CD14-positive monocyte (primary cell): ENCODE measurements around the gene WDR49. TPM values are rescaled to one million over a fixed set of nuclear protein-coding genes. Genes with fewer than 3 reads are reported as not detected.

ENCODE experiments used
- DNase-seq, 3 donors: peaks; one replicate each; pipeline ENCODE4 v3.0.0-alpha.2; 2011 to 2022
- H2AFZ ChIP-seq: 2 replicates; pipeline ENCODE4 v1.6.0; 2012; ENCODE audit warnings: mild to moderate bottlenecking, low read depth, low read length, inconsistent platforms; ENCODE audit not compliant: insufficient read depth, poor library complexity, severe bottlenecking
- H3K27ac ChIP-seq, 2 donors: 1 replicate in 1 of 2; 2 replicates in 1 of 2; pipeline ENCODE4 v1.5.1; 2012 to 2013; ENCODE audit warnings: low read length in 2 of 2, control low read depth in 1 of 2, inconsistent platforms in 1 of 2, low read depth in 1 of 2, mild to moderate bottlenecking in 1 of 2
- H3K27me3 ChIP-seq, 2 donors: one replicate each; pipeline versions ENCODE4 v1.6.0 to v1.6.1; 2011 to 2013; ENCODE audit warnings: low read length in 2 of 2; ENCODE audit not compliant: control insufficient read depth in 2 of 2, insufficient read depth in 2 of 2
- H3K36me3 ChIP-seq, 2 donors: replicated peaks in 1 of 2; 1 replicate in 1 of 2; 2 replicates in 1 of 2; pipeline versions ENCODE4 v1.5.1 to v1.6.1; 2012 to 2013; ENCODE audit warnings: low read length in 2 of 2, control low read depth in 1 of 2, inconsistent platforms in 1 of 2, mild to moderate bottlenecking in 1 of 2; ENCODE audit not compliant: insufficient read depth in 2 of 2, control insufficient read depth in 1 of 2
- H3K4me1 ChIP-seq, 2 donors: 1 replicate in 1 of 2; 2 replicates in 1 of 2; pipeline versions ENCODE4 v1.5.1 to v1.6.1; 2012 to 2013; ENCODE audit warnings: low read length in 2 of 2, control low read depth in 1 of 2, inconsistent platforms in 1 of 2, mild to moderate bottlenecking in 1 of 2, moderate library complexity in 1 of 2; ENCODE audit not compliant: insufficient read depth in 2 of 2, control insufficient read depth in 1 of 2
- H3K4me2 ChIP-seq: replicated peaks from 2 replicates; pipeline ENCODE3; 2012; ENCODE audit warnings: low read length, moderate library complexity, mild to moderate bottlenecking; ENCODE audit not compliant: poor library complexity, severe bottlenecking; ENCODE audit errors: extremely low read depth
- H3K4me3 ChIP-seq, 3 experiments: fragments of 200-600 bp in 1 of 3; sonication (generic) in 1 of 3; replicated peaks in 1 of 3; 1 replicate in 2 of 3; 2 replicates in 1 of 3; pipeline ENCODE4 v1.5.1; 2011 to 2013; ENCODE audit warnings: low read length in 3 of 3, mild to moderate bottlenecking in 3 of 3, control low read depth in 2 of 3, low read depth in 2 of 3, inconsistent platforms in 1 of 3, moderate library complexity in 1 of 3
- H3K79me2 ChIP-seq: 2 replicates; pipeline ENCODE4 v1.6.0; 2012; ENCODE audit warnings: mild to moderate bottlenecking, control low read depth, inconsistent platforms, low read length, moderate library complexity; ENCODE audit not compliant: insufficient read depth
- H3K9ac ChIP-seq: 2 replicates; pipeline ENCODE4 v1.6.0; 2017; ENCODE audit warnings: low read length, mild to moderate bottlenecking; ENCODE audit not compliant: insufficient read depth, poor library complexity, severe bottlenecking
- H3K9me3 ChIP-seq, 2 donors: replicated peaks in 1 of 2; 1 replicate in 1 of 2; 2 replicates in 1 of 2; pipeline versions ENCODE4 v1.5.1 to v1.6.1; 2012 to 2013; ENCODE audit warnings: low read length in 2 of 2, control low read depth in 1 of 2; ENCODE audit not compliant: control insufficient read depth in 1 of 2, insufficient read depth in 1 of 2
- H4K20me1 ChIP-seq: 2 replicates; pipeline ENCODE4 v1.6.0; 2012; ENCODE audit warnings: mild to moderate bottlenecking, low read length, control low read depth, moderate library complexity; ENCODE audit not compliant: insufficient read depth
- H3K27ac Mint-ChIP-seq, 7 donors: one replicate each; pipeline ENCODE4 v1.8.0; 2020; ENCODE audit warnings: mild to moderate bottlenecking in 7 of 7, mixed read lengths in 7 of 7, moderate library complexity in 6 of 7, inconsistent platforms in 2 of 7
- H3K27me3 Mint-ChIP-seq, 3 donors: one replicate each; pipeline ENCODE4 v1.8.0; 2021 to 2022; ENCODE audit warnings: low read depth in 3 of 3, mild to moderate bottlenecking in 3 of 3, mixed read lengths in 3 of 3, moderate library complexity in 3 of 3, inconsistent platforms in 1 of 3
- H3K36me3 Mint-ChIP-seq, 2 donors: one replicate each; pipeline ENCODE4 v1.8.0; 2020; ENCODE audit warnings: mixed read lengths in 2 of 2, inconsistent platforms in 1 of 2, mild to moderate bottlenecking in 1 of 2
- H3K4me1 Mint-ChIP-seq: one replicate; pipeline ENCODE4 v1.8.0; 2020; ENCODE audit warnings: mild to moderate bottlenecking, mixed read lengths
- H3K4me3 Mint-ChIP-seq, 2 donors: one replicate each; pipeline ENCODE4 v1.8.0; 2020; ENCODE audit warnings: mild to moderate bottlenecking in 2 of 2, mixed read lengths in 2 of 2, moderate library complexity in 1 of 2
- H3K9me3 Mint-ChIP-seq, 7 donors: one replicate each; pipeline ENCODE4 v1.8.0; 2020 to 2022; ENCODE audit warnings: mixed read lengths in 7 of 7, mild to moderate bottlenecking in 6 of 7, moderate library complexity in 6 of 7, inconsistent platforms in 2 of 7
- CTCF ChIP-seq: fragments of 200-600 bp; IDR thresholded peaks from one replicate; pipeline ENCODE4 v1.8.0; 2022; ENCODE audit warnings: antibody characterized with exemption, mild to moderate bottlenecking
- WGBS: methylation state at CpG from one replicate; pipeline ENCODE4 v1.1.5; 2013; ENCODE audit warnings: missing lambda C conversion rate; ENCODE audit not compliant: insufficient coverage; 5-methylcytosine and 5-hydroxymethylcytosine counted together
- intact Hi-C, 2 donors: fragments of 100-400 bp; cut with micrococcal nuclease; formaldehyde crosslinking; loops; one replicate each; pipeline versions ENCODE4 v1.15.0 to v1.15.1; 2023
- polyA plus RNA-seq, 3 donors: library from polyadenylated mRNA; depleted of rRNA in 1 of 3; unstranded in 2 of 3; stranded (reverse) in 1 of 3; fragments of 300-500 nt in 2 of 3; fragments of >200 nt in 1 of 3; fragmentation: Illumina TruSeq in 2 of 3; gene quantifications; 1 replicate in 2 of 3; 2 replicates in 1 of 3; pipeline ENCODE4 v1.2.3, GENCODE V29; 2012 to 2021

WDR49 gene
- polyA plus RNA-seq, 3 donors: 1.1 to 5.0 (median 4.2) TPM

GRCh38 chr3:167669699-167670098, 16.0 kb upstream of the WDR49 start:
- H3K79me2 ChIP-seq: no peaks in the 10 kb centered on the region
- peaks cover 0 to 1% (median 0%) of the 10 kb centered on the region in 3 donors for H3K27me3 Mint-ChIP-seq
- H3K9me3 ChIP-seq: no peaks in the 10 kb centered on the region
- no peak overlapping the region for H3K4me3 ChIP-seq
- H3K9me3 Mint-ChIP-seq: peaks cover 0 to 6% (median 1%) of the 10 kb centered on the region in 7 donors
- no peak for TF ChIP-seq CTCF
- no peaks in the 10 kb centered on the region for H4K20me1 ChIP-seq
- H2AFZ ChIP-seq: no peak overlapping the region
- intact Hi-C loops: no loop called here
- peaks cover 2 to 17% of the 10 kb centered on the region in 2 donors for H3K36me3 ChIP-seq
- H3K27me3 ChIP-seq: no peaks in the 10 kb centered on the region
- no peak overlapping the region for H3K27ac ChIP-seq
- H3K9ac ChIP-seq: no peak overlapping the region
- no peak for DNase-seq
- H3K4me1 Mint-ChIP-seq: no peaks in the 10 kb centered on the region
- WGBS: no CpG with 5 or more reads among the region's 1 CpG
- H3K4me3 Mint-ChIP-seq: no peak overlapping the region
- peaks cover 11 to 18% of the 10 kb centered on the region in 2 donors for H3K36me3 Mint-ChIP-seq
- no peak overlapping the region for H3K27ac Mint-ChIP-seq
- no peaks in the 10 kb centered on the region for H3K4me1 ChIP-seq
- no peak overlapping the region for H3K4me2 ChIP-seq

- DNase-seq: no peak
- no peak overlapping the region for H3K27ac Mint-ChIP-seq
- Histone ChIP-seq H3K9ac (no peak overlapping the region), H3K4me1 (no peaks in the 10 kb centered on the region), H3K27me3 (no peaks in the 10 kb centered on the region), H3K9me3 (no peaks in the 10 kb centered on the region), H4K20me1 (no peaks in the 10 kb centered on the region), H3K4me3 (no peak overlapping the region), H3K36me3 (peaks cover 2 to 7% of the 10 kb centered on the region in 2 donors), H3K79me2 (no peaks in the 10 kb centered on the region), H3K27ac (no peak overlapping the region), H2AFZ (no peak overlapping the region), H3K4me2 (no peak overlapping the region)
- H3K27me3 Mint-ChIP-seq: peaks cover 0 to 5% (median 0%) of the 10 kb centered on the region in 3 donors
- peaks cover 2 to 8% of the 10 kb centered on the region in 2 donors for H3K36me3 Mint-ChIP-seq
- peaks cover 0 to 5% (median 1%) of the 10 kb centered on the region in 7 donors for H3K9me3 Mint-ChIP-seq
- WGBS: 86% methylated on average over 1 of the region's 1 CpG
- no peak overlapping the region for H3K4me3 Mint-ChIP-seq
- intact Hi-C loops: no loop called here
- TF ChIP-seq CTCF: no peak
- H3K4me1 Mint-ChIP-seq: no peaks in the 10 kb centered on the region
Observed at GRCh38 chr3:167668651-167669050, 14.9 kb upstream of the WDR49 start.
